Gastroesophageal sphincter (tissue), 4 donors: ENCODE results near the gene NEK6. TPM values are rescaled to one million over a fixed set of nuclear protein-coding genes. Genes with fewer than 3 reads are reported as not detected.
A peak's percentile ranks its signal among the peaks of the same experiment; 100 is the strongest.

Experiments
- ATAC-seq: fragments of 150-250 bp; one replicate; pipeline ENCODE4 v1.9.1; 2016; ENCODE audit warnings: mild to moderate bottlenecking, moderate library complexity
- H3K27ac ChIP-seq, 4 donors: fragments of 200-600 bp; sonication (generic) in 3 of 4; 1 replicate in 3 of 4; 2 replicates in 1 of 4; pipeline ENCODE4 v1.5.1; 2016 to 2019
- H3K27me3 ChIP-seq: fragments of 200-600 bp; sonication (generic); one replicate; pipeline ENCODE4 v1.5.1; 2019
- H3K36me3 ChIP-seq, 2 donors: fragments of 200-600 bp; sonication (generic); one replicate each; pipeline ENCODE4 v1.5.1; 2019; ENCODE audit warnings: control low read depth in 1 of 2
- H3K4me1 ChIP-seq, 3 donors: fragments of 200-600 bp; sonication (generic); 1 replicate in 2 of 3; 2 replicates in 1 of 3; pipeline ENCODE4 v1.5.1; 2016 to 2019; ENCODE audit warnings: control low read depth in 2 of 3
- H3K4me3 ChIP-seq, 2 donors: fragments of 200-600 bp; sonication (generic); one replicate each; pipeline ENCODE4 v1.5.1; 2019; ENCODE audit warnings: mild to moderate bottlenecking in 1 of 2, moderate library complexity in 1 of 2
- H3K9me3 ChIP-seq, 3 donors: fragments of 200-600 bp; sonication (generic); one replicate each; pipeline ENCODE4 v1.5.1; 2017 to 2019; ENCODE audit warnings: control low read depth in 2 of 3
- EP300 ChIP-seq: sonication (generic); formaldehyde crosslinking; IDR thresholded peaks from one replicate; pipeline ENCODE4 v1.6.1; 2017; ENCODE audit warnings: antibody characterized with exemption, mild to moderate bottlenecking
- POLR2A ChIP-seq, 2 donors: fragments of 450-650 bp; IDR thresholded peaks; one replicate each; pipeline ENCODE4 v1.6.1; 2017; ENCODE audit warnings: antibody characterized with exemption in 2 of 2, mild to moderate bottlenecking in 2 of 2, moderate library complexity in 1 of 2
- POLR2AphosphoS5 ChIP-seq: sonication (generic); formaldehyde crosslinking; IDR thresholded peaks from one replicate; pipeline ENCODE4 v1.6.1; 2017; ENCODE audit warnings: antibody characterized with exemption
- WGBS, 2 donors: methylation state at CpG; one replicate each; pipeline ENCODE4 v1.1.5; 2018; ENCODE audit warnings: low coverage in 1 of 2; 5-methylcytosine and 5-hydroxymethylcytosine counted together
- total RNA-seq, 4 donors: library from RNA; depleted of rRNA; stranded (reverse); fragments of >200 nt; gene quantifications; one replicate each; pipeline ENCODE4 v1.1.0, GENCODE V29; 2016
- TF ChIP-seq, protein P1 (sequence below), 4 experiments: fragments of 200-600 bp in 2 of 4; fragments of 450-650 bp in 2 of 4; sonication (generic) in 1 of 4; IDR thresholded peaks; one replicate each; pipeline ENCODE4 v1.5.1; 2017 to 2019; ENCODE audit warnings: antibody characterized with exemption in 4 of 4, mild to moderate bottlenecking in 2 of 4, moderate library complexity in 2 of 4

NEK6 gene
- total RNA-seq, 4 donors from 2014 or later: 13.2 to 31.7 (median 19.3) TPM

DNA sequence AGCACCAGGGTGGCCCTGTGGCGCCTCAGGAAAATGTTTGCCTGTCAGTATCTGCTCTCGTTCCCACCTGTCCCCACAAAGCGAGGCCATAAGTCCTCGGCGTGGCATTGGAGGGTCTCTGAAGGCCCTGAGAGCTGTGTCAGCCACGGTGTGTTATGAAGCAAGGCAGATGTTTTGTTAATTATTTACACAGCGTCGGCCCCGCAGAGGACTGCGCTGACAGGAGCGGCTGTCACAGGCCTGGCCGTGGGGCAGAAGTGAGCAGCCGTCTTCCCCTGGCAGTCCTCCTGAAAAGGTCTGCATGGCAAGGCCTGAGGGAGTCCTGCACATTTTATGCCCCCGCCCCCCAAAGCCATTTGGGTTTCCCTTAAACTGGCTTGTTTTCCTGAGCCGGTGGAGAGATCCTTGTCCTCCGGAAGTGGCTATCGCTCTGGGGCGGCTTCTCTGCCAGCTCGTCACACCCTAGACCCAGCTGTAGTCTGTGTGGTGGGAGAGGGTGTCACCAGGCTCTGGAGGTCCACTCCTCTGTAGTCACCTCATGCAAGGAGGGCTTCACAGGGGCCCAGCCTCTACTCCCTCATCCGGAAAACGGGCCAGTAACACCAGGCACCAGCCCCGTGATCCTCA, 6.2 kb downstream of the NEK6 start:
- Histone ChIP-seq H3K27me3 (no peaks in the 10 kb centered on the region), H3K4me1 (peaks cover 0 to 99% (median 32%) of the 10 kb centered on the region in 3 donors), H3K9me3 (no peaks in the 10 kb centered on the region), H3K4me3 (no peak overlapping the region), H3K36me3 (peaks cover 0 to 4% of the 10 kb centered on the region in 2 donors), H3K27ac (peak overlapping the region in 3 of 4 donors; percentile 22 to 90 (median 28))
- TF ChIP-seq POLR2AphosphoS5: no peak
- TF ChIP-seq EP300: no peak
- TF ChIP-seq, protein P1, sequence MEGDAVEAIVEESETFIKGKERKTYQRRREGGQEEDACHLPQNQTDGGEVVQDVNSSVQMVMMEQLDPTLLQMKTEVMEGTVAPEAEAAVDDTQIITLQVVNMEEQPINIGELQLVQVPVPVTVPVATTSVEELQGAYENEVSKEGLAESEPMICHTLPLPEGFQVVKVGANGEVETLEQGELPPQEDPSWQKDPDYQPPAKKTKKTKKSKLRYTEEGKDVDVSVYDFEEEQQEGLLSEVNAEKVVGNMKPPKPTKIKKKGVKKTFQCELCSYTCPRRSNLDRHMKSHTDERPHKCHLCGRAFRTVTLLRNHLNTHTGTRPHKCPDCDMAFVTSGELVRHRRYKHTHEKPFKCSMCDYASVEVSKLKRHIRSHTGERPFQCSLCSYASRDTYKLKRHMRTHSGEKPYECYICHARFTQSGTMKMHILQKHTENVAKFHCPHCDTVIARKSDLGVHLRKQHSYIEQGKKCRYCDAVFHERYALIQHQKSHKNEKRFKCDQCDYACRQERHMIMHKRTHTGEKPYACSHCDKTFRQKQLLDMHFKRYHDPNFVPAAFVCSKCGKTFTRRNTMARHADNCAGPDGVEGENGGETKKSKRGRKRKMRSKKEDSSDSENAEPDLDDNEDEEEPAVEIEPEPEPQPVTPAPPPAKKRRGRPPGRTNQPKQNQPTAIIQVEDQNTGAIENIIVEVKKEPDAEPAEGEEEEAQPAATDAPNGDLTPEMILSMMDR (IDR thresholded peaks at IDR 0.05): no peak
- no peak for TF ChIP-seq POLR2A (IDR thresholded peaks at IDR 0.05)
- no peak for ATAC-seq
- 90% methylated on average over 4 of the region's 22 CpGs; no CpG with 5 or more reads in 1 of the 2 donors for WGBS, 2 donors

DNA sequence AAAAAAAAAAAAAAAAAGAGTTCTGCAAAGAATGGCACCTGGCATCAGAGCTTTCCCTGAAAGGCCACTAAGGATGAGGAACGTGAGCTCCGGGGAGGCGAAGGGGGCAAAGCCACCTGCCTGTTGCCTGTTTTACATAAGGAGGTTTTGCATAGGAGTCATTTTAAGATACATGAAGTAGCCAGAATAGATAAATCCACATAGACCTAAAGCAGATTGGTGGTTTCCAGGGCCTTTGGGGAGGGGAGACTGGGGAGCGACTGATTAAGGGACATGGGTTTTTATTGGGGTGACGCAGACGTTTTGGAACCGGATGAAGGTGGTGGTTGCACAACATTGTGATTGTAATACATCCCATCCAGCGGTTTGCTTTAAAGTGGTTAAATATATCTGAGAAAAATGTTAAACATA, 7.1 kb downstream of the NEK6 start:
- 75 to 92% methylated on average over 6 to 8 of the region's 8 CpGs for WGBS, 2 donors
- H3K27me3 ChIP-seq: no peaks in the 10 kb centered on the region
- peak overlapping the region in 1 of 4 donors; percentile 90 for H3K27ac ChIP-seq
- no peak overlapping the region for H3K4me3 ChIP-seq
- peaks cover 0 to 4% of the 10 kb centered on the region in 2 donors for H3K36me3 ChIP-seq
- H3K9me3 ChIP-seq: no peaks in the 10 kb centered on the region
- ATAC-seq: no peak
- peaks cover 0 to 99% (median 27%) of the 10 kb centered on the region in 3 donors for H3K4me1 ChIP-seq
- TF ChIP-seq EP300 (no peak), POLR2A (IDR thresholded peaks at IDR 0.05) (no peak)
- TF ChIP-seq, protein P1 (IDR thresholded peaks at IDR 0.05): no peak

DNA sequence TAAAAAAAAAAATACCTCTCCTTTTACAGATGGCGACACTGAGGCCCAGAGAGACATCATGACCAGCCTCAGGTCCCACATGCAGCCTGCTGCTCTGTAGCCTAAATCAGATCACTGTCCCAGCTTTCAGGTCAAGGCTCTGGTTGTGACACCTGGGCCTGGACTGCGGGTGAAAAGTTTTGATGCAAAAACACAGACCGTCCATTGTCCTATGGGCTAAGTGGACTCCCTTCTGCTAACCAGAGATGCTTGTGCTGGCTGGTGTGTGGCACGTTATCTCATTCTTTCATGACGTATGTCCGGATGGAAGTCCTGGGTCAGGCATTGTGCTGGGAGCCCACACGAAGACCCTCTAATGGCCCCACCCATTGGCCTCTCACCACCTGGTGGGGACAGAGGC, 7.8 kb downstream of the NEK6 start:
- WGBS, 2 donors: 85% methylated on average over 7 of the region's 7 CpGs; no CpG with 5 or more reads in 1 of the 2 donors
- H3K27ac ChIP-seq: peak overlapping the region in 2 of 4 donors; percentile 68 to 90
- peaks cover 0 to 4% of the 10 kb centered on the region in 2 donors for H3K36me3 ChIP-seq
- TF ChIP-seq EP300 (no peak), POLR2A (IDR thresholded peaks at IDR 0.05) (no peak), POLR2AphosphoS5 (no peak)
- TF ChIP-seq, protein P1 (IDR thresholded peaks at IDR 0.05): no peak
- peaks cover 0 to 99% (median 28%) of the 10 kb centered on the region in 3 donors for H3K4me1 ChIP-seq
- ATAC-seq: no peak
- H3K27me3 ChIP-seq: no peaks in the 10 kb centered on the region
- no peaks in the 10 kb centered on the region for H3K9me3 ChIP-seq
- H3K4me3 ChIP-seq: no peak overlapping the region

DNA sequence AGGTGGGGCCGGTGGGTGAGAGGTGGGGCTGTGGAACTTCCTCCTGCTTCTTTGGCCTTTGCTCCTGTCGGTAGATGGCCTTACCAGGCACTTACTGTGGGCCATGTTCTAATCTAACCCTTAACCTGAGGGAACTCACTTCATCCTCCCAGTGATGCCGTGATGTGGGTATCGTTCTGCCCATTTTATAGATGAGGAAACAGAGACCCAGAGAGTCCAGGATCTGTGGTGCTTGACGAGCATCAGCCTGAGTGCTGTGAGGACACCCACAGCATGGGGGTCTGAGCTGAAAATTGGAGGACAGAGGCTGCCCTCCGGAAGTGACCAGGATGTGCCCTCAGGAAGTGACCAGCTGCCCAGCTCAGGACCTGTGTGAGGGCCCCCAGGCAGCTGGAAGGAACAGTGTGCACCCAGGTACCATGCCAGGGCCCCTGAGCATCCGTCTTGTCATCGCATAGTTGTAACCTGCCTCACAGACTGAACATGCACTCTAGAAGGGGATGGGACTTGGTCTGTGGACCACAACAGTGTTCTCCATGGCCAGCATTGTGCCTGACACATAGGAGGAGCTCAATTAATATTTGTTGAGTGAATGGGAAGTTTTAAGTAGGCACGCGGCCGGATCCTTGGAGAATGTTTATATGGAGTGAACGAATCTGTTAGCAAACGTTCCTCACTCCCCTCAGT, 8.5 kb downstream of the NEK6 start:
- TF ChIP-seq POLR2AphosphoS5: peak; percentile 18
- TF ChIP-seq, protein P1 (IDR thresholded peaks at IDR 0.05): no peak
- TF ChIP-seq EP300: no peak
- no peak for TF ChIP-seq POLR2A (IDR thresholded peaks at IDR 0.05)
- 68 to 76% methylated on average over 3 to 5 of the region's 13 CpGs for WGBS, 2 donors
- Histone ChIP-seq H3K4me3 (no peak overlapping the region), H3K36me3 (peaks cover 0 to 4% of the 10 kb centered on the region in 2 donors), H3K27ac (peak overlapping the region in 3 of 4 donors; percentile 27 to 90 (median 68)), H3K4me1 (peaks cover 0 to 99% (median 28%) of the 10 kb centered on the region in 3 donors), H3K9me3 (no peaks in the 10 kb centered on the region), H3K27me3 (no peaks in the 10 kb centered on the region)
- no peak for ATAC-seq
